ENCODE data around the gene PMPCB.
"Not testable (repeated sequence)": the region's sequence is repeated elsewhere in the genome, so short reads cannot be mapped to it uniquely, and the experiment has no call there.

PMPCB gene, protein sequence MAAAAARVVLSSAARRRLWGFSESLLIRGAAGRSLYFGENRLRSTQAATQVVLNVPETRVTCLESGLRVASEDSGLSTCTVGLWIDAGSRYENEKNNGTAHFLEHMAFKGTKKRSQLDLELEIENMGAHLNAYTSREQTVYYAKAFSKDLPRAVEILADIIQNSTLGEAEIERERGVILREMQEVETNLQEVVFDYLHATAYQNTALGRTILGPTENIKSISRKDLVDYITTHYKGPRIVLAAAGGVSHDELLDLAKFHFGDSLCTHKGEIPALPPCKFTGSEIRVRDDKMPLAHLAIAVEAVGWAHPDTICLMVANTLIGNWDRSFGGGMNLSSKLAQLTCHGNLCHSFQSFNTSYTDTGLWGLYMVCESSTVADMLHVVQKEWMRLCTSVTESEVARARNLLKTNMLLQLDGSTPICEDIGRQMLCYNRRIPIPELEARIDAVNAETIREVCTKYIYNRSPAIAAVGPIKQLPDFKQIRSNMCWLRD

GRCh38 chr7:103296901-103297836, at the start of gene PMPCB:
TSS of gene PMPCB (plus strand) at chr7:103297435. CDS start at chr7:103297460, 25 bp downstream.
- DNase-seq = peak; percentile 96

- not testable (repeated sequence) for DNase-seq
Observed at GRCh38 chr7:103253699-103254506, 43.3 kb upstream of the PMPCB start.

GRCh38 chr7:103264054-103264453, 33.2 kb upstream of the PMPCB start:
- not testable (repeated sequence) for DNase-seq

DNA sequence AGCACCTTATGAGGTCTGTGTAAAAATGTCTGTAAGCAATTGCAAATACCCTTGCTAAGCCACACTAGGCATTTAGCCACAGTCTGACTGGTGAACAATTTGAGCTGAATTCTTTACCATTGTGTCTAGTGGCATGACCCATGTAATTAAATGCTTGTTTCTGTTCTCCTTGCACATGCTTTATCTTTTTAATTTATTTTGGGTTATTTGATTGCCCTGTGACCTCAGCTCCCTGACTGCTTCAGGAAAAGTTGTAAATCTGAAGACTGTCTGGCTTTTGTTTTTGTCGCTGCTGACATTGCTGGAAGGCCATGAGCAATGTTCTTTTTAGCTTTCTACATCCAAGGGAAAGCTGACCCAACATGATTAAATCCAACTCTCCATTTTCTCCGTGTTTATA, 31.0 kb upstream of the PMPCB start:
- not testable (repeated sequence) for DNase-seq

DNA sequence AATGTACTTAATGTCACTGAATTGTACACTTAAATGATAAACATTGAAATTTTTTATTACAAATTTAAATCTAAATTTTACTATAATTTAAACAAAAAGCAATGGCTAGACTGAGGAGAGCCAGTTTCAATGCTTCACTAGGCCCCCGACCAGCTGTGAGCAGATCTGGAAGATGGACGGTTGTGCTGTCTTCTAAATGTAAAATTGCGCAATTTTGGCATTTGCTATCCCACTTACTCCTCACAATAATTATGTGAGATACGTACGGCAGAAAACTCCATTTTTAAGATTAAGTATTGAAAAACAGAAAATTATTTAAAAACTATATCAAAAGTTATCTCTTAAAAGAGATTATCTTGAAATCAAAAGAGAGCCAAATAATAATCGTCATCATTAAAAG, 23.9 kb upstream of the PMPCB start:
- not testable (repeated sequence) for DNase-seq

- DNase-seq = not testable (repeated sequence)
Observed at GRCh38 chr7:103274867-103275266, 22.4 kb upstream of the PMPCB start.

DNA sequence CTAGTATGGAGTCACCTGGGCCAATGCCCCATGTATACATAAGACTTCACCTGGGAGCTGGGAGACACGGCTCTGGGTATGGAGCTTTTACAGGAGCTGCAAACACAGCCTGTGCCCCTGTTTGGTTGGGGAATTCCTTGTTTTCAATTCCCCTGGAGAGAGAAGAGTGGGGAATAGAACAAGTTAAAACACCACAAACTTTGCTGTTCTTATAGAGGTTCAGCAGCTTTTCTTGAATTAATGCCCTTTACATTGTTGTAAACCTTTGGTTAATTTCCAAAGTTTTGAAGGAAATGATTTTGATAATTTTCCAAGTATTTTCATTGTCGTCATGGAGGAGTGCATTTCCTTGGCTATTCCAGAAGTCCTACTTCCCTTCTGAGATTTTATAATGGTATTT, 19.0 kb upstream of the PMPCB start:
- DNase-seq = not testable (repeated sequence)

DNA sequence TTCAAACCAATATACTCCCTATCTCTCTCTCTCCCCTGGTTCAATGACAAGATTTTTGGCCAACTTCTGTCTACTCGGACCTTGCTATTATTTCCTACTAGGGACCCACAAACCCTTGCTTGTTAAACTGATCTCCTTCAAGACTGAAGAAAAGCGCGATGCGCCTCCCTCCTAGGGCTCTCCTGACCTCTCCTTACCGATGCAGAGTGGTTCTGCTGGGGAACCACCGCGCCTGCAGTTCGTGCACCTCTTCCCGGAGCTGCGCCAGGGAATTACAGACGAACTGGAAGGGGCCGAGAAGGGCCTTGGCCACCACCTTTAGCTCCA, 17.6 kb upstream of the PMPCB start:
- not testable (repeated sequence) for DNase-seq

GRCh38 chr7:103279963-103280802, 17.1 kb upstream of the PMPCB start:
- peak; percentile 93 for DNase-seq

GRCh38 chr7:103280803-103281155, 16.5 kb upstream of the PMPCB start:
- DNase-seq = not testable (repeated sequence)

DNA sequence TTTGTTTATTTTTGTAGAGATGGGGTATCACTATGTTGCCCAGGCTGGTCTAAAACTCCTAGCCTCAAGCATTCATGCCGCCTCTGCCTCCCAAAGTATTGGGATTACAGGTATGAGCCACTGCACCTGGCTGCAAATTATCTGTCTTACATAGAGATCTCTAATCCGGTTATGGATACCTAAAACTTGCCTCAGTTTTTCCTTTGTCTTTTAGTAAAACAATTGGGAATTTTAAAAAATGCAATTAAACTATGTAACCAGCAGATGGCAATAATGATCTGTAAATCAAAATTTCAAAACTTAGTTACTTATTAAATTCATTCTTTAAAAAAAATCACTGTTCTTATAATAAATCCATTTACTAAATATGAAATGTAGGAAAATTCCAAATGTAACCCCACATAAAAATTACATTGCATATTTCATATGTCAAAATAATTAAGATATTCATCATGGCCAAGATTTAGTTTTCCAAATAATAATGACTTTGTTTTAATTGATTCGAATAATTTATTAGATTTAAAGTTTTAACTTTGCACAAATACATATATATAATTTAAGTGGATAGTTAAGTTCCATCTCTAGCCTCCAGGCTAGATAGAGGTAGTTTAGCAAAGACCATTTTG, 14.3 kb upstream of the PMPCB start:
- not testable (repeated sequence) for DNase-seq

- DNase-seq = no peak
Observed at GRCh38 chr7:103292122-103292521, 5.1 kb upstream of the PMPCB start.

- no peak for DNase-seq
Observed at GRCh38 chr7:103293526-103293925, 3.7 kb upstream of the PMPCB start.

DNA sequence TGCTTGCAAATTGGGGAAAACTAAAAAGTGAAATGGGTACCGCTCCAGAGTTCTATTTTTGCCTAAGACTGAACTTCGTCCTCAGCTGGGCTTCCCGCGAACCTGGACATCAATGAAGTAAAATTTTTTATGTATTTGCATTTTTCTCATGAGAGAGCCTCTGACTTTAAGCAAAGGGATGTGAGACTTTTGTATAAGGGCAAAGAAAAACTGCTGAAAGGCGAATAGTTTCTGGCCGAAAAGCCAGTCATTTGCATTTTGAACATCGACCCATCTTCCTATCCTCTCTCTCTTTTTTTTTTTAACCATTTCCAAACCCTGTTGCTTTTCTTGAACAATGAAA, 573 bp downstream of the PMPCB start:
- no peak for DNase-seq

DNA sequence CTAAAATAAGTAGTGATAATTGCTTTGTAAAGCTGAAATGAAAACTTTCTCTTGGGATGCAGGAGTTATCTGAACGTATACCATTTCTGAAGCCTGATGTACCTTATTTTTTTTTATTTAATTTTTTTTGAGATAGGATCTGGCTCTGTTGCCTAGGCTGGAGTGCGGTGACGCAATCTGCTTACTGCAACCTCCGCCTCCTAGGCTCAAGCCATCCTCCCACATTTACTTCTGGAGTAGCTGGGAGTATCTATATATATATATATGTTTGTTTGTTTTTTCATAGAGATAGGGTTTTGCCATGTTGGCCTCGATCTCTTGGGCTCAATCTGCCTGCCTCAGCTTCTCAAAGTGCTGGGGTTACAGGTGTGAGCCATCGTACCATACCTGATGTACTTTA, 2.4 kb downstream of the PMPCB start:
- no peak for DNase-seq

GRCh38 chr7:103301441-103301840, 4.2 kb downstream of the PMPCB start:
- no peak for DNase-seq

GRCh38 chr7:103307503-103308231, 10.4 kb downstream of the PMPCB start:
- no peak for DNase-seq

DNA sequence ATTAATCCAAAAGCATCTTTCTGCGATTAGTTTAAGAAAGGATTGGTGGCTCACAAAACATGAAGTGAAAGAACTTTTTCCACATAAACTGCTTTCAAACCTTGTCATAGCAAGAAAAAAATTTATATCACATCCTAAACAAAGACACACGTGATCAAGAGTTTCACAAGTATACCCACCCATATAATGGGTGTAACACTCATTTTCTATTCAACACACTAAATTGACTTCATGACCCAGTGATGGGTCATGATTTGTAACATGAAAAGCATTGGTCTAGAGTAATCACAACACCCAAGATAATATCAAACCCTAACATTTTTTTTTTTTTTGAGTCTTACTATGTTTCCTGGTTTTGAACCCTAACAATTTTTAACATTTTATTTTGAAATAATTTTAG, 17.6 kb downstream of the PMPCB start:
- DNase-seq = no peak

- no peak for DNase-seq
Observed at GRCh38 chr7:103316380-103316941, 19.2 kb downstream of the PMPCB start.

DNA sequence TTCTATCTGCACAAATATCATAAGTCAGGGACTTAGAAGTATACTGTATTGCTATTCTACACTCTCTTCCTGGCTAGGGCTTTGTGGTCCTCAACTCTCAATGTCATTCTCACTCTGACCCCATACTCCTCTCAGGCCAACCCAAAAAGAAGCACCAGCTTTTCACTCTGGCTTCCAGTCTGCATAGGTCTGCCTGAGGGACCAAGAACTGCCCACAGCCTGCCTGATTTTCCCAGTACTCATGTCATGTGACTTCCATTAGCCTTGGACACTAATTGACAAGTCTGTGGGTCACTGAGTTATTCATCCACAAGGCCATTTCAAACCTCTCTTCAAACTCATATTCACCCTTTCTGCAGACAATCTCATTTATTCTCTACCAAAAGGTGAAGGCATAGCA, 19.8 kb downstream of the PMPCB start:
- DNase-seq = no peak

DNA sequence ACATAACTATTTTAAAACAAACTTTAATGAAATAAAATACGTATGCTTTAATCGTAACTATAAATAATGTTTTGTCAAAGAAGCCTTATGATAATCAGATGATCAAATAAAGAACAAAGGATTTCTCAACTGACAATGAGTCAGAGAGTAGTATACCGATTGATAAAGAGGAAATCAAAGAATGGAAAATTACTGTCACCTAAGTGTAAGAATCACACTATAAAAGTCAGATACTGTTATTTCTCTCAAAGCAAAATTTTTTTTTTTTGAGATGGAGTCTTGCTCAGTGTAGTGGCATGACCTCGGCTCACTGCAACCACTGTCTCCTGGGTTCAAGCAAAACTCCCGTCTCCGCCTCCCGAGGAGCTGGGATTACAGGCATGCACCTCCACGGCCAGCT, 28.5 kb downstream of the PMPCB start:
- no peak for DNase-seq
